H9 (cell line): ENCODE measurements around the gene XXYLT1. TPM values are rescaled to one million over a fixed set of nuclear protein-coding genes. Genes with fewer than 3 reads are reported as not detected.

ENCODE experiments used
- DNase-seq: peaks from one replicate; pipeline ENCODE4 v3.0.0-alpha.2; 2017
- H2AFZ ChIP-seq: one replicate; pipeline ENCODE4 v1.6.1; 2013; ENCODE audit warnings: mild to moderate bottlenecking, low read length, control low read depth, moderate library complexity
- H2AK5ac ChIP-seq: 2 replicates; pipeline ENCODE4 v1.6.1; 2013; ENCODE audit warnings: low read length, control low read depth, mixed read lengths; ENCODE audit not compliant: insufficient read length
- H2BK120ac ChIP-seq: one replicate; pipeline ENCODE4 v1.6.1; 2013; ENCODE audit warnings: low read depth, mild to moderate bottlenecking, low read length, control low read depth, inconsistent platforms; ENCODE audit not compliant: poor library complexity, severe bottlenecking
- H2BK12ac ChIP-seq: 2 replicates; pipeline ENCODE4 v1.6.1; 2013; ENCODE audit warnings: low read length, control low read depth, mixed read lengths, low read depth; ENCODE audit not compliant: insufficient read length
- H2BK15ac ChIP-seq: 2 replicates; pipeline ENCODE4 v1.6.1; 2013; ENCODE audit warnings: low read depth, low read length, control low read depth
- H2BK20ac ChIP-seq: one replicate; pipeline ENCODE4 v1.6.1; 2013; ENCODE audit warnings: low read depth, mild to moderate bottlenecking, low read length, control low read depth, inconsistent platforms; ENCODE audit not compliant: poor library complexity, severe bottlenecking
- H2BK5ac ChIP-seq: 2 replicates; pipeline ENCODE4 v1.6.1; 2013; ENCODE audit warnings: low read length, control low read depth, mixed read lengths; ENCODE audit not compliant: insufficient read length
- H3K14ac ChIP-seq: 2 replicates; pipeline ENCODE4 v1.6.1; 2013; ENCODE audit warnings: low read length, control low read depth; ENCODE audit not compliant: insufficient read depth
- H3K18ac ChIP-seq: 2 replicates; pipeline ENCODE4 v1.6.1; 2013; ENCODE audit warnings: low read depth, mild to moderate bottlenecking, mixed read lengths, low read length, control low read depth; ENCODE audit not compliant: insufficient read length
- H3K23ac ChIP-seq: 2 replicates; pipeline ENCODE4 v1.6.1; 2013; ENCODE audit warnings: low read length, control low read depth, mixed read lengths, low read depth; ENCODE audit not compliant: insufficient read length
- H3K23me2 ChIP-seq: 2 replicates; pipeline ENCODE4 v1.6.1; 2013; ENCODE audit warnings: low read depth, mild to moderate bottlenecking, mixed read lengths, low read length, control low read depth; ENCODE audit not compliant: insufficient read length, poor library complexity, severe bottlenecking
- H3K27ac ChIP-seq: 2 replicates; pipeline ENCODE4 v1.5.1; 2013; ENCODE audit warnings: low read length, control low read depth, mixed read lengths, low read depth; ENCODE audit not compliant: insufficient read length
- H3K27me3 ChIP-seq: 2 replicates; pipeline ENCODE4 v1.6.1; 2013; ENCODE audit warnings: low read length, control low read depth, inconsistent platforms; ENCODE audit not compliant: insufficient read depth
- H3K4ac ChIP-seq: 2 replicates; pipeline ENCODE4 v1.6.1; 2013; ENCODE audit warnings: low read depth, mild to moderate bottlenecking, control low read depth, inconsistent platforms, low read length, moderate library complexity
- H3K4me1 ChIP-seq: 2 replicates; pipeline ENCODE4 v1.6.1; 2013; ENCODE audit warnings: low read length, control low read depth, inconsistent platforms; ENCODE audit not compliant: insufficient read depth
- H3K4me2 ChIP-seq: 2 replicates; pipeline ENCODE4 v1.6.1; 2013; ENCODE audit warnings: low read length, control low read depth, mixed read lengths; ENCODE audit not compliant: insufficient read length, insufficient read depth
- H3K56ac ChIP-seq: 2 replicates; pipeline ENCODE4 v1.6.1; 2013; ENCODE audit warnings: low read depth, mild to moderate bottlenecking, mixed read lengths, low read length, control low read depth; ENCODE audit not compliant: insufficient read length
- H3K79me1 ChIP-seq: 2 replicates; pipeline ENCODE4 v1.6.1; 2013; ENCODE audit warnings: low read depth, mild to moderate bottlenecking, moderate library complexity, low read length, control low read depth, inconsistent platforms; ENCODE audit not compliant: insufficient read depth, poor library complexity, severe bottlenecking
- H3K79me2 ChIP-seq: 2 replicates; pipeline ENCODE4 v1.6.1; 2013; ENCODE audit warnings: low read length, control low read depth, inconsistent platforms; ENCODE audit not compliant: insufficient read depth
- H3K9ac ChIP-seq: 2 replicates; pipeline ENCODE4 v1.6.1; 2013; ENCODE audit warnings: low read length, control low read depth, mixed read lengths; ENCODE audit not compliant: insufficient read length; ENCODE audit errors: extremely low read depth
- H3K9me3 ChIP-seq: one replicate; pipeline ENCODE4 v1.6.1; 2013; ENCODE audit warnings: low read depth, low read length, inconsistent platforms; ENCODE audit not compliant: control insufficient read depth
- H3T11ph ChIP-seq: one replicate; pipeline ENCODE4 v1.6.1; 2013; ENCODE audit warnings: mild to moderate bottlenecking, low read length, control low read depth, inconsistent platforms
- H4K20me1 ChIP-seq: one replicate; pipeline ENCODE4 v1.6.1; 2013; ENCODE audit not compliant: control insufficient read depth, insufficient read length, insufficient read depth
- H4K5ac ChIP-seq: 2 replicates; pipeline ENCODE4 v1.6.1; 2013; ENCODE audit warnings: low read depth, mild to moderate bottlenecking, mixed read lengths, low read length, control low read depth; ENCODE audit not compliant: insufficient read length
- H4K8ac ChIP-seq: replicated peaks from 2 replicates; pipeline ENCODE4 v1.6.1; 2013; ENCODE audit warnings: low read length, control low read depth, mixed read lengths, low read depth; ENCODE audit not compliant: insufficient read length
- H4K91ac ChIP-seq: 2 replicates; pipeline ENCODE4 v1.6.1; 2013; ENCODE audit warnings: low read depth, mild to moderate bottlenecking, moderate library complexity, mixed read lengths, low read length, control low read depth; ENCODE audit not compliant: insufficient read length
- H3K27ac Mint-ChIP-seq, 3 experiments: 2 replicates in 2 of 3; 3 replicates in 1 of 3; pipeline ENCODE4 v1.8.0; 2020 to 2021; ENCODE audit warnings: mixed read lengths in 3 of 3, mild to moderate bottlenecking in 1 of 3, moderate library complexity in 1 of 3
- H3K27me3 Mint-ChIP-seq: 2 replicates; pipeline ENCODE4 v1.8.0; 2021; ENCODE audit warnings: low read depth, mild to moderate bottlenecking, moderate library complexity, mixed read lengths
- H3K36me3 Mint-ChIP-seq, 3 experiments: 2 replicates in 2 of 3; 3 replicates in 1 of 3; pipeline ENCODE4 v1.8.0; 2020 to 2021; ENCODE audit warnings: low read depth in 3 of 3, mixed read lengths in 3 of 3; ENCODE audit not compliant: insufficient read depth in 1 of 3
- H3K4me1 Mint-ChIP-seq, 2 experiments: 2 replicates each; pipeline ENCODE4 v1.8.0; 2020; ENCODE audit warnings: mixed read lengths in 2 of 2
- H3K4me3 Mint-ChIP-seq, 2 experiments: 2 replicates in 1 of 2; 3 replicates in 1 of 2; pipeline ENCODE4 v1.8.0; 2020 to 2021; ENCODE audit warnings: mild to moderate bottlenecking in 2 of 2, mixed read lengths in 2 of 2, moderate library complexity in 1 of 2
- H3K9me3 Mint-ChIP-seq, 2 experiments: 2 replicates in 1 of 2; 3 replicates in 1 of 2; pipeline ENCODE4 v1.8.0; 2020; ENCODE audit warnings: mild to moderate bottlenecking in 2 of 2, mixed read lengths in 2 of 2, moderate library complexity in 1 of 2
- CTCF ChIP-seq: fragments of 200-600 bp; sonication (generic); conservative IDR thresholded peaks from 3 replicates; pipeline ENCODE4 v1.8.0; 2021; ENCODE audit warnings: antibody characterized with exemption, mild to moderate bottlenecking
- WGBS: extraction: QIAGEN DNeasy Blood & Tissue Kit; methylation state at CpG from one replicate; pipeline ENCODE4 v1.1.7; 2013; ENCODE audit warnings: missing lambda C conversion rate, low lambda C conversion rate, mixed read lengths; ENCODE audit not compliant: insufficient read length; ENCODE audit errors: extremely low coverage; 5-methylcytosine and 5-hydroxymethylcytosine counted together
- total RNA-seq: library from RNA; stranded (reverse); gene quantifications from 2 replicates; pipeline ENCODE4 v1.2.1, GENCODE V29; 2021

XXYLT1 gene
- total RNA-seq, 1 experiment from 2014 or later, result 22.7 TPM

GRCh38 chr3:195172039-195172684 lies 98.8 kb downstream of the XXYLT1 start:
- no peak overlapping the region for H2AK5ac ChIP-seq
- no peak overlapping the region for H3K4me3 Mint-ChIP-seq
- no peak overlapping the region for H3K4ac ChIP-seq
- no peaks in the 10 kb centered on the region for H3K9me3 ChIP-seq
- no peak overlapping the region for H3K18ac ChIP-seq
- peak overlapping the region in 2 of 3 experiments; percentile 4 to 27; a peak in 3 of 7 replicates for H3K27ac Mint-ChIP-seq
- H2BK15ac ChIP-seq, result no peak overlapping the region
- H3K4me2 ChIP-seq, result no peak overlapping the region
- H3K14ac ChIP-seq, result no peak overlapping the region
- H3K23me2 ChIP-seq, result no peaks in the 10 kb centered on the region
- H3K4me1 Mint-ChIP-seq, result peaks cover 16 to 18% of the 10 kb centered on the region in 2 experiments
- H3K4me1 ChIP-seq, result peaks cover 2% of the 10 kb centered on the region; the same call in 1 of the 2 replicates
- H4K5ac ChIP-seq, result no peak overlapping the region
- peaks cover 8 to 10% (median 8%) of the 10 kb centered on the region in 3 experiments; a peak in 6 of 7 replicates for H3K36me3 Mint-ChIP-seq
- no peak overlapping the region for H2AFZ ChIP-seq
- 0 out of 2 replicates have a peak, but pooled peaks cover 5% of the 10 kb centered on the region for H3K79me2 ChIP-seq
- no peaks in the 10 kb centered on the region for H3K27me3 ChIP-seq
- H3K56ac ChIP-seq, result no peak overlapping the region
- no peak overlapping the region for H3K27ac ChIP-seq
- no peak for TF ChIP-seq CTCF
- no peak overlapping the region for H2BK12ac ChIP-seq
- DNase-seq, result no peak
- peaks cover 2% of the 10 kb centered on the region for H4K20me1 ChIP-seq
- H3K27me3 Mint-ChIP-seq, result no peaks in the 10 kb centered on the region; the same call in 1 of the 2 replicates
- H2BK120ac ChIP-seq, result no peak overlapping the region
- no peak overlapping the region for H2BK20ac ChIP-seq
- no peaks in the 10 kb centered on the region for H3K9me3 Mint-ChIP-seq
- H4K8ac ChIP-seq, result no peak overlapping the region
- no CpG with 5 or more reads among the region's 11 CpGs for WGBS
- no peak overlapping the region for H3K23ac ChIP-seq
- H3K9ac ChIP-seq, result no peak overlapping the region
- no peak overlapping the region for H3T11ph ChIP-seq
- H4K91ac ChIP-seq, result no peak overlapping the region
- no peaks in the 10 kb centered on the region for H3K79me1 ChIP-seq
- H2BK5ac ChIP-seq, result no peak overlapping the region
